ENCODE data around the gene RIT2.

Gene RIT2

DNA sequence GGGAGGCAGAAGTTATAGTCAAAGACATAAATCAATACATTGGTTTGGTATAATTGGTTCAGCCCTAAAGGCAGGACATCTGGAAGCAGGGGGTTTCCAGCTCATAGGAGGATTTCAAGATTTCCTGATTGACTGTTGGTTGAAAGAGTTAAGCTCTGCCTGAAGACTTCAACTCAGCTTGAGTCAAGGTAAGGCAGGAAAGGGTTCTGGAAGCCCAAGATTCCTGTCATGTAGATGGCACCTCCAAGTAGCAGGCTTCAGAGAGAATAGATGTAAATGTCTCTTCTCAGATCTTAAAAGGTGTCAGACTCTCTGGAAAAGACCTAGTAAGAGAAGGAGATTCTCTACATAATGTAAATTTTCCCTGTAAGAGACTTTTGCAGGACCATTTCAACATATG lies 335.3 kb downstream of the RIT2 start:
- ATAC-seq: no peak
- TF ChIP-seq PPARA (CRISPR knock-in tag; IDR thresholded peaks at IDR 0.05; ENCODE audit: borderline replicate concordance) (no peak), ARNTL (CRISPR knock-in tag; IDR thresholded peaks at IDR 0.05; ENCODE audit: borderline replicate concordance, low read depth) (no peak), ZNF565 (CRISPR knock-in tag; conservative IDR thresholded peaks at IDR 0.05; ENCODE audit: low read depth) (no peak), ZNF70 (CRISPR knock-in tag; IDR thresholded peaks at IDR 0.05) (no peak), ZFP3 (CRISPR knock-in tag; IDR thresholded peaks at IDR 0.05) (no peak), ZC3H10 (CRISPR knock-in tag; IDR thresholded peaks at IDR 0.05) (no peak), RARB (CRISPR knock-in tag; IDR thresholded peaks at IDR 0.05) (no peak), TCF4 (CRISPR knock-in tag; IDR thresholded peaks at IDR 0.05; ENCODE audit: borderline replicate concordance) (no peak)
- TF ChIP-seq, protein P1, sequence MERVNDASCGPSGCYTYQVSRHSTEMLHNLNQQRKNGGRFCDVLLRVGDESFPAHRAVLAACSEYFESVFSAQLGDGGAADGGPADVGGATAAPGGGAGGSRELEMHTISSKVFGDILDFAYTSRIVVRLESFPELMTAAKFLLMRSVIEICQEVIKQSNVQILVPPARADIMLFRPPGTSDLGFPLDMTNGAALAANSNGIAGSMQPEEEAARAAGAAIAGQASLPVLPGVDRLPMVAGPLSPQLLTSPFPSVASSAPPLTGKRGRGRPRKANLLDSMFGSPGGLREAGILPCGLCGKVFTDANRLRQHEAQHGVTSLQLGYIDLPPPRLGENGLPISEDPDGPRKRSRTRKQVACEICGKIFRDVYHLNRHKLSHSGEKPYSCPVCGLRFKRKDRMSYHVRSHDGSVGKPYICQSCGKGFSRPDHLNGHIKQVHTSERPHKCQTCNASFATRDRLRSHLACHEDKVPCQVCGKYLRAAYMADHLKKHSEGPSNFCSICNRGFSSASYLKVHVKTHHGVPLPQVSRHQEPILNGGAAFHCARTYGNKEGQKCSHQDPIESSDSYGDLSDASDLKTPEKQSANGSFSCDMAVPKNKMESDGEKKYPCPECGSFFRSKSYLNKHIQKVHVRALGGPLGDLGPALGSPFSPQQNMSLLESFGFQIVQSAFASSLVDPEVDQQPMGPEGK (CRISPR knock-in tag; IDR thresholded peaks at IDR 0.05; ENCODE audit: borderline replicate concordance): no peak
- TF ChIP-seq, protein P2, sequence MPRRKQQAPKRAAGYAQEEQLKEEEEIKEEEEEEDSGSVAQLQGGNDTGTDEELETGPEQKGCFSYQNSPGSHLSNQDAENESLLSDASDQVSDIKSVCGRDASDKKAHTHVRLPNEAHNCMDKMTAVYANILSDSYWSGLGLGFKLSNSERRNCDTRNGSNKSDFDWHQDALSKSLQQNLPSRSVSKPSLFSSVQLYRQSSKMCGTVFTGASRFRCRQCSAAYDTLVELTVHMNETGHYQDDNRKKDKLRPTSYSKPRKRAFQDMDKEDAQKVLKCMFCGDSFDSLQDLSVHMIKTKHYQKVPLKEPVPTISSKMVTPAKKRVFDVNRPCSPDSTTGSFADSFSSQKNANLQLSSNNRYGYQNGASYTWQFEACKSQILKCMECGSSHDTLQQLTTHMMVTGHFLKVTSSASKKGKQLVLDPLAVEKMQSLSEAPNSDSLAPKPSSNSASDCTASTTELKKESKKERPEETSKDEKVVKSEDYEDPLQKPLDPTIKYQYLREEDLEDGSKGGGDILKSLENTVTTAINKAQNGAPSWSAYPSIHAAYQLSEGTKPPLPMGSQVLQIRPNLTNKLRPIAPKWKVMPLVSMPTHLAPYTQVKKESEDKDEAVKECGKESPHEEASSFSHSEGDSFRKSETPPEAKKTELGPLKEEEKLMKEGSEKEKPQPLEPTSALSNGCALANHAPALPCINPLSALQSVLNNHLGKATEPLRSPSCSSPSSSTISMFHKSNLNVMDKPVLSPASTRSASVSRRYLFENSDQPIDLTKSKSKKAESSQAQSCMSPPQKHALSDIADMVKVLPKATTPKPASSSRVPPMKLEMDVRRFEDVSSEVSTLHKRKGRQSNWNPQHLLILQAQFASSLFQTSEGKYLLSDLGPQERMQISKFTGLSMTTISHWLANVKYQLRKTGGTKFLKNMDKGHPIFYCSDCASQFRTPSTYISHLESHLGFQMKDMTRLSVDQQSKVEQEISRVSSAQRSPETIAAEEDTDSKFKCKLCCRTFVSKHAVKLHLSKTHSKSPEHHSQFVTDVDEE (CRISPR knock-in tag; IDR thresholded peaks at IDR 0.05): no peak
- TF ChIP-seq, protein P3, sequence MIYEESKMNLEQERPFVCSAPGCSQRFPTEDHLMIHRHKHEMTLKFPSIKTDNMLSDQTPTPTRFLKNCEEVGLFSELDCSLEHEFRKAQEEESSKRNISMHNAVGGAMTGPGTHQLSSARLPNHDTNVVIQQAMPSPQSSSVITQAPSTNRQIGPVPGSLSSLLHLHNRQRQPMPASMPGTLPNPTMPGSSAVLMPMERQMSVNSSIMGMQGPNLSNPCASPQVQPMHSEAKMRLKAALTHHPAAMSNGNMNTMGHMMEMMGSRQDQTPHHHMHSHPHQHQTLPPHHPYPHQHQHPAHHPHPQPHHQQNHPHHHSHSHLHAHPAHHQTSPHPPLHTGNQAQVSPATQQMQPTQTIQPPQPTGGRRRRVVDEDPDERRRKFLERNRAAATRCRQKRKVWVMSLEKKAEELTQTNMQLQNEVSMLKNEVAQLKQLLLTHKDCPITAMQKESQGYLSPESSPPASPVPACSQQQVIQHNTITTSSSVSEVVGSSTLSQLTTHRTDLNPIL (CRISPR knock-in tag; IDR thresholded peaks at IDR 0.05; ENCODE audit: low read depth): no peak

DNA sequence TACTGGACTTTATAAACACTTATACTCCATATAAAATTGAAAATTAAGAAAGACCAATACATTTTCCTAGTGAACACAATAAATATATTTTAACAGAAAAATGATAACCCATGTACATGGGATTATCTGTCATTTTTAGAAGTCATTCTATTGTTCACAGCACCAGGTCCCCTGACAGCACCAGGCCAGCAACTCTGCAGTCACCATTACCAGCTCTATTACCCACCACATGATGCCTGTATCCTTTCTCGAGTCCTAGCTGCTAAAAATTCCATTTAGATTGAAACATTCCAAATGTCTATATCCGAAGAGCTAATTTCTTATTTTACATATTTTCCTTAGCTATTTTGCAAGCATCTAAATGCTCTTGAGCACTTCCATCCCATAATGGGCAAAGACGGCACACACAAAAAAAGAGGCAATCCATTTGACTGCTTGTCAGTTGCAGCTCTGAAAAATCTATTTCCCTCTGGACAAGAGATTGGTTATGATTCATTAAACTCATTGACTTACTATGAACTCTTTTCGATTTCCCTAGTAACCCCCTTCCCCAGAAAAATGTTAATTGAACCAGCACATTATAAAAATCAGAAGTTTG lies 336.9 kb downstream of the RIT2 start:
- no peak for TF ChIP-seq ESRRG (CRISPR knock-in tag; IDR thresholded peaks at IDR 0.05)
- no peak for TF ChIP-seq GLIS3 (CRISPR knock-in tag; IDR thresholded peaks at IDR 0.05)
- TF ChIP-seq OSR1 (CRISPR knock-in tag; IDR thresholded peaks at IDR 0.05): no peak
- no peak for TF ChIP-seq SNAI2 (CRISPR knock-in tag; IDR thresholded peaks at IDR 0.05)
- no peak for TF ChIP-seq ZFP3 (CRISPR knock-in tag; IDR thresholded peaks at IDR 0.05)
- TF ChIP-seq ZFP30 (CRISPR knock-in tag; IDR thresholded peaks at IDR 0.05): no peak
- TF ChIP-seq PPARA (CRISPR knock-in tag; IDR thresholded peaks at IDR 0.05; ENCODE audit: borderline replicate concordance): no peak
- TF ChIP-seq RARB (CRISPR knock-in tag; IDR thresholded peaks at IDR 0.05): no peak
- TF ChIP-seq ISL1 (CRISPR knock-in tag; IDR thresholded peaks at IDR 0.05): no peak
- TF ChIP-seq ZNF565 (CRISPR knock-in tag; conservative IDR thresholded peaks at IDR 0.05; ENCODE audit: low read depth): no peak
- TF ChIP-seq, protein P3 (CRISPR knock-in tag; IDR thresholded peaks at IDR 0.05; ENCODE audit: low read depth): no peak
- TF ChIP-seq, protein P1 (CRISPR knock-in tag; IDR thresholded peaks at IDR 0.05; ENCODE audit: borderline replicate concordance): no peak
- no peak for TF ChIP-seq CSDC2 (CRISPR knock-in tag; IDR thresholded peaks at IDR 0.05)
- no peak for TF ChIP-seq ARNTL (CRISPR knock-in tag; IDR thresholded peaks at IDR 0.05; ENCODE audit: borderline replicate concordance, low read depth)
- TF ChIP-seq, protein P2 (CRISPR knock-in tag; IDR thresholded peaks at IDR 0.05): no peak
- no peak for TF ChIP-seq ZC3H10 (CRISPR knock-in tag; IDR thresholded peaks at IDR 0.05)
- no peak for TF ChIP-seq ZNF8 (CRISPR knock-in tag; IDR thresholded peaks at IDR 0.05)
- TF ChIP-seq, protein P4, sequence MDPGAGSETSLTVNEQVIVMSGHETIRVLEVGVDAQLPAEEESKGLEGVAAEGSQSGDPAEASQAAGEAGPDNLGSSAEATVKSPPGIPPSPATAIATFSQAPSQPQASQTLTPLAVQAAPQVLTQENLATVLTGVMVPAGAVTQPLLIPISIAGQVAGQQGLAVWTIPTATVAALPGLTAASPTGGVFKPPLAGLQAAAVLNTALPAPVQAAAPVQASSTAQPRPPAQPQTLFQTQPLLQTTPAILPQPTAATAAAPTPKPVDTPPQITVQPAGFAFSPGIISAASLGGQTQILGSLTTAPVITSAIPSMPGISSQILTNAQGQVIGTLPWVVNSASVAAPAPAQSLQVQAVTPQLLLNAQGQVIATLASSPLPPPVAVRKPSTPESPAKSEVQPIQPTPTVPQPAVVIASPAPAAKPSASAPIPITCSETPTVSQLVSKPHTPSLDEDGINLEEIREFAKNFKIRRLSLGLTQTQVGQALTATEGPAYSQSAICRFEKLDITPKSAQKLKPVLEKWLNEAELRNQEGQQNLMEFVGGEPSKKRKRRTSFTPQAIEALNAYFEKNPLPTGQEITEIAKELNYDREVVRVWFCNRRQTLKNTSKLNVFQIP (CRISPR knock-in tag; IDR thresholded peaks at IDR 0.05; ENCODE audit: borderline replicate concordance, low read depth): no peak
- TF ChIP-seq TCF4 (CRISPR knock-in tag; IDR thresholded peaks at IDR 0.05; ENCODE audit: borderline replicate concordance): no peak
- no peak for ATAC-seq

Data from SK-N-SH treated with all-trans-retinoic acid at 6 μM for 48 hours (cell line).